ENCODE data around the gene NEK6.
A peak's percentile ranks its signal among the peaks of the same experiment; 100 is the strongest.

The NEK6 gene

GRCh38 chr9:124357721-124358361, 100.1 kb downstream of the NEK6 start:
- peak in 1 of 2 experiments; percentile 15 for DNase-seq
- TF ChIP-seq GATA1 (IDR thresholded peaks at IDR 0.05; ENCODE audit: low read depth, low read length) (no peak), POLR2A (IDR thresholded peaks at IDR 0.05; ENCODE audit: low read length) (no peak)

DNA sequence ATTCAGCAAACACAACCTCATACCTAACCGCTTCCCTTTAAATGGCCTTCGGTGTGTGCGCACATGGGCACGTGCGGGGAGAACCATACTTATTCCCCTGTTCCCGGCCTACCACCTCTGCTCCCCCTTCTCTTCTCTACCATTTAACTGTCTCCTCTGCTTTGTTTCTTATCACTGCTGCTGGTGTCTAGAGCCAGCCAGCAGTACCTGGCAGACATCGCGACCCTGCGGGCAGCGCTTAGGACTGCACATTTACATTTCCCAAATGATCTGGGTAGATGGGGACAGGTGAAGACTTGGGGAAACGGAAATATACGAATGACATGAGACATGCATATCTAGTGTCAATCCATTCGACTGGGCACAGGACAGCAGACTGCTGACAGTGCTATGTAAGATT, 100.9 kb downstream of the NEK6 start:
- DNase-seq, result no peak
- TF ChIP-seq POLR2A (IDR thresholded peaks at IDR 0.05; ENCODE audit: low read length) (no peak), GATA1 (IDR thresholded peaks at IDR 0.05; ENCODE audit: low read depth, low read length) (no peak)

DNA sequence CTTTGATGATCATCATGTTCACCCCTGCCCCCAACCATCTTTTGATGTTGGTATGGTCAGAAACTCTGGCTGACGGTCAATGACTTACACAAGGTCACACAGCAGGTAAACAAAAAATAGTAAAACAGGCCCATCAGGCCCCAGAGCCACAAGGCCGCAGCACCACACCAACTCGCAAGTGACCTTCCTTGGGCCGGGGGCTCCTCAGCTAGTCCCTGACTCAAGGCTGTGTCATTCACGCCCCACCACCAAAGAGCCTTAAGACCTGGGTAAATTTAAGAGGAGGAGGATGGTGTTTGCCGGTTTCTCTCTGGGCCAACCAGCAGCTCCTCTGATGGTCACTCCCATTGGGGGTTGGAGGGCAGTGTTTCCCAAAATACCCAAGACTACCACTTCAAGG, 101.7 kb downstream of the NEK6 start:
- TF ChIP-seq POLR2A (IDR thresholded peaks at IDR 0.05; ENCODE audit: low read length) (no peak), GATA1 (IDR thresholded peaks at IDR 0.05; ENCODE audit: low read depth, low read length) (no peak)
- DNase-seq, result no peak

- DNase-seq, result no peak
- TF ChIP-seq GATA1 (IDR thresholded peaks at IDR 0.05; ENCODE audit: low read depth, low read length) (no peak), POLR2A (IDR thresholded peaks at IDR 0.05; ENCODE audit: low read length) (no peak)
Observed at GRCh38 chr9:124359855-124360678, 102.3 kb downstream of the NEK6 start.

- TF ChIP-seq GATA1 (IDR thresholded peaks at IDR 0.05; ENCODE audit: low read depth, low read length) (no peak), POLR2A (IDR thresholded peaks at IDR 0.05; ENCODE audit: low read length) (no peak)
- no peak for DNase-seq
Observed at GRCh38 chr9:124361128-124361527, 103.4 kb downstream of the NEK6 start.

GRCh38 chr9:124363326-124364096, 105.8 kb downstream of the NEK6 start:
- no peak for TF ChIP-seq POLR2A (IDR thresholded peaks at IDR 0.05; ENCODE audit: low read length)
- TF ChIP-seq GATA1 (IDR thresholded peaks at IDR 0.05; ENCODE audit: low read depth, low read length), result no peak
- no peak for DNase-seq

GRCh38 chr9:124364141-124364540, 106.4 kb downstream of the NEK6 start:
- TF ChIP-seq GATA1 (IDR thresholded peaks at IDR 0.05; ENCODE audit: low read depth, low read length) (no peak), POLR2A (IDR thresholded peaks at IDR 0.05; ENCODE audit: low read length) (no peak)

GRCh38 chr9:124365036-124365435, 107.3 kb downstream of the NEK6 start:
- TF ChIP-seq GATA1 (IDR thresholded peaks at IDR 0.05; ENCODE audit: low read depth, low read length), result no peak
- no peak for TF ChIP-seq POLR2A (IDR thresholded peaks at IDR 0.05; ENCODE audit: low read length)
- no peak for DNase-seq

More at GRCh38 chr9:124364141-124364540, 106.4 kb downstream of the NEK6 start:
- no peak for DNase-seq

GRCh38 chr9:124366476-124367220, 108.9 kb downstream of the NEK6 start:
- no peak for DNase-seq
- no peak for TF ChIP-seq GATA1 (IDR thresholded peaks at IDR 0.05; ENCODE audit: low read depth, low read length)
- no peak for TF ChIP-seq POLR2A (IDR thresholded peaks at IDR 0.05; ENCODE audit: low read length)

GRCh38 chr9:124368692-124369091, 110.9 kb downstream of the NEK6 start:
- no peak for DNase-seq
- TF ChIP-seq GATA1 (IDR thresholded peaks at IDR 0.05; ENCODE audit: low read depth, low read length) (no peak), POLR2A (IDR thresholded peaks at IDR 0.05; ENCODE audit: low read length) (no peak)

DNA sequence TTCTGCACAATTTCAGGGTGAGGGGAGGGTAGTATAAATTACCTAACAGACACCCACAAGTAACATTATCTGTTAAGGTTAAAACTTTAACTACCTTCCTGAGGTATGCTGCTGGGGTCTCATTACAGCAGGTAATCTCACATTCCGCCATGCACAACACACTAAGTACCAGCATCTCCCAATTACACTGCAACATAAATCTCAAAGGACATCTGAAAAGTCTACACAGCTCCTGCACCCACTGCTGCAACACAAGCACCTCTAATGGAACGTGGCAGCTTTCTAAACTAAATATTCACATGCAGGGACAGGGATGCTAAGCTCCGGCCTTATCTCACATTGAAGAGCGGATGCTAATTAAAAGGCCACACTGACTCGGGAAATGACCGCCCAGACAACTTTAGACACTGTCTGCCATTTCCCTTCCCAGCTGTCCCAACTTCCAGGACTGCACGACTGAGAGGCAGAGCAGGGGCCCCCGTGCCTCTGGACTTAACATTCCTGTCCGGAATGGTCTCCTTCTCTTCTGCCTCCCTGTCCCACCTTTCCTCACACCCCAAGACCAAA, 111.6 kb downstream of the NEK6 start:
- no peak for TF ChIP-seq GATA1 (IDR thresholded peaks at IDR 0.05; ENCODE audit: low read depth, low read length)
- TF ChIP-seq POLR2A (IDR thresholded peaks at IDR 0.05; ENCODE audit: low read length), result no peak
- DNase-seq, result no peak

- no peak for DNase-seq
- TF ChIP-seq GATA1 (IDR thresholded peaks at IDR 0.05; ENCODE audit: low read depth, low read length), result no peak
- TF ChIP-seq POLR2A (IDR thresholded peaks at IDR 0.05; ENCODE audit: low read length), result no peak
Observed at GRCh38 chr9:124370896-124371582, 113.3 kb downstream of the NEK6 start.

DNA sequence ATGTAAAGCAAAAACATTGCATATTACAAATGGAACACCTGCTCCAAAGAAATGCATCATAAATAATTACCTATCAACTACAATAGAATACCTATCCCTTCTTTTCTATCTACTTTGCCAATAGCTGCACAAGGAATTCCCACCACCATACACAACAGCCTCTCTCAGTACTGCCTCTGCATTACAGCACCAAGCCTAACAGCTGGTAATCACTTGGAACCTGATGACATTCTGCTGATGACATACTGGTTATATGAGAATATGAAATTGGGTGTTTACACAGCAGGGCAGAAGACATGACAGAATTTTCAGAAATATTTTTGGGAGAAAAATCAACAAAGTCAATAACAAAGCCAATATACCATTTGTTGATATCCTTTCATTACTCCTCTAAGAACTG, 114.3 kb downstream of the NEK6 start:
- TF ChIP-seq POLR2A (IDR thresholded peaks at IDR 0.05; ENCODE audit: low read length), result no peak
- DNase-seq, result no peak
